ENCODE measurements around the gene ASB18. TPM values are rescaled to one million over a fixed set of nuclear protein-coding genes. Genes with fewer than 3 reads are reported as not detected.

The ASB18 gene
- total and polyA plus RNA-seq, 8 donors = not detected

DNA sequence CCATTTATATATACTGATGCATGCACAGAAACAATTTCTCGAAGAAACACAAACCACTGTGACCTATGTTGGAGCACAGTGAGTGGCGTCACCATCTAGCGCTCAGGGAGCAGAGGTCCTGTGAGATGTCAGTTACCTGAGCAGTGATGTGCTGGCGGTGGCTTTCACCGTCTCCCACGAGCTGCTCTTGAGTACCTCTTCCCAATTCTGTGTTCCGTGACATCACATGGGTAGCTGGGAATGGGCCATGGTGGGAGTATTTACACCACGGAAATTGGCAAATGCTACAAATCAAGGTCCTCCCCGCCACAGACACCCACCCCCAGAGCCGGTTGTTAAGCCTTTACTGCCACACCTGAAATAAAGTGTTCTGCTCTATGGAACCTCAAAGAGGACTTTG lies 120.4 kb downstream of the ASB18 start:
- Histone ChIP-seq H3K36me3 (no peaks in the 10 kb centered on the region), H3K27me3 (peaks cover 0 to 38% (median 6%) of the 10 kb centered on the region in 3 donors), H3K9me3 (no peaks in the 10 kb centered on the region), H3K27ac (no peak overlapping the region), H3K4me3 (no peak overlapping the region), H3K4me1 (no peaks in the 10 kb centered on the region)
- TF ChIP-seq EP300 (IDR thresholded peaks at IDR 0.05) (no peak), POLR2A (IDR thresholded peaks at IDR 0.05) (no peak), POLR2AphosphoS5 (IDR thresholded peaks at IDR 0.05) (no peak)
- TF ChIP-seq, protein P1, sequence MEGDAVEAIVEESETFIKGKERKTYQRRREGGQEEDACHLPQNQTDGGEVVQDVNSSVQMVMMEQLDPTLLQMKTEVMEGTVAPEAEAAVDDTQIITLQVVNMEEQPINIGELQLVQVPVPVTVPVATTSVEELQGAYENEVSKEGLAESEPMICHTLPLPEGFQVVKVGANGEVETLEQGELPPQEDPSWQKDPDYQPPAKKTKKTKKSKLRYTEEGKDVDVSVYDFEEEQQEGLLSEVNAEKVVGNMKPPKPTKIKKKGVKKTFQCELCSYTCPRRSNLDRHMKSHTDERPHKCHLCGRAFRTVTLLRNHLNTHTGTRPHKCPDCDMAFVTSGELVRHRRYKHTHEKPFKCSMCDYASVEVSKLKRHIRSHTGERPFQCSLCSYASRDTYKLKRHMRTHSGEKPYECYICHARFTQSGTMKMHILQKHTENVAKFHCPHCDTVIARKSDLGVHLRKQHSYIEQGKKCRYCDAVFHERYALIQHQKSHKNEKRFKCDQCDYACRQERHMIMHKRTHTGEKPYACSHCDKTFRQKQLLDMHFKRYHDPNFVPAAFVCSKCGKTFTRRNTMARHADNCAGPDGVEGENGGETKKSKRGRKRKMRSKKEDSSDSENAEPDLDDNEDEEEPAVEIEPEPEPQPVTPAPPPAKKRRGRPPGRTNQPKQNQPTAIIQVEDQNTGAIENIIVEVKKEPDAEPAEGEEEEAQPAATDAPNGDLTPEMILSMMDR (IDR thresholded peaks at IDR 0.05) = no peak
- 85 to 93% (median 91%) methylated on average over 7 to 10 of the region's 10 CpGs for WGBS, 5 donors
- intact Hi-C loops (cut with DNase I; ENCODE audit: low total_unique reads) = no loop called here
- DNase-seq = no peak

Small RNAs within 50 kb of the gene (small RNA-seq; reads per million reads assigned to genes)
- 0 reads per million in 4 donors for gene RF00019
- gene RNU1-31P = 0 reads per million in 4 donors

Other genes starting within 250 kb of the ASB18 start
- under 1 TPM in 1 of 5 donors, not detected in 4; 0.55 TPM for gene GBX2, start 96.0 kb downstream of the ASB18 start, total RNA-seq
- gene GBX2, start 96.0 kb downstream of the ASB18 start, polyA plus RNA-seq = not detected

Measured in stomach (tissue), 9 donors.